Brain pericyte (primary cell): Measurements from ENCODE around the gene LRRC70.
"Not testable (repeated sequence)": the region's sequence is repeated elsewhere in the genome, so short reads cannot be mapped to it uniquely, and the experiment has no call there.

Experiments used
- DNase-seq: peaks from one replicate; pipeline ENCODE4 v3.0.0-alpha.2; 2012; ENCODE audit warnings: low read depth, low spot score

LRRC70 gene

DNA sequence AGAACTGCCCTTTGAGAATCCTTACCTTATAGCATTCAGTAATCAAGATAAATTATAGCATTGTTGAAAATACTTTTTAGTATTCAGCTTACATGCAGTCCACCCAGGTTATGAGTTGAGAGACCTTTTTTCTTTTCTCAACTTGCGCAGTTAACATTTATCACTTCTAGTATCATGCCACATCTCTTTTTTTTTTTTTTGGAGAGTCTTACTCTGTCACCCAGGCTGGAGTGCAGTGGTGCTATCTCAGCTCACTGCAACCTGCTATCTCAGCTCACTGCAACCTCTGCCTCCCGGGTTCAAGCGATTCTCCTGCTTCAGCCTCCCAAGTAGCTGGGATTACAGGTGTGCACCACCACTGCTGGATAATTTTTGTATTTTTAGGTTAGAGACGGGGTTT is 29.0 kb downstream of the LRRC70 start:
- DNase-seq = no peak

DNA sequence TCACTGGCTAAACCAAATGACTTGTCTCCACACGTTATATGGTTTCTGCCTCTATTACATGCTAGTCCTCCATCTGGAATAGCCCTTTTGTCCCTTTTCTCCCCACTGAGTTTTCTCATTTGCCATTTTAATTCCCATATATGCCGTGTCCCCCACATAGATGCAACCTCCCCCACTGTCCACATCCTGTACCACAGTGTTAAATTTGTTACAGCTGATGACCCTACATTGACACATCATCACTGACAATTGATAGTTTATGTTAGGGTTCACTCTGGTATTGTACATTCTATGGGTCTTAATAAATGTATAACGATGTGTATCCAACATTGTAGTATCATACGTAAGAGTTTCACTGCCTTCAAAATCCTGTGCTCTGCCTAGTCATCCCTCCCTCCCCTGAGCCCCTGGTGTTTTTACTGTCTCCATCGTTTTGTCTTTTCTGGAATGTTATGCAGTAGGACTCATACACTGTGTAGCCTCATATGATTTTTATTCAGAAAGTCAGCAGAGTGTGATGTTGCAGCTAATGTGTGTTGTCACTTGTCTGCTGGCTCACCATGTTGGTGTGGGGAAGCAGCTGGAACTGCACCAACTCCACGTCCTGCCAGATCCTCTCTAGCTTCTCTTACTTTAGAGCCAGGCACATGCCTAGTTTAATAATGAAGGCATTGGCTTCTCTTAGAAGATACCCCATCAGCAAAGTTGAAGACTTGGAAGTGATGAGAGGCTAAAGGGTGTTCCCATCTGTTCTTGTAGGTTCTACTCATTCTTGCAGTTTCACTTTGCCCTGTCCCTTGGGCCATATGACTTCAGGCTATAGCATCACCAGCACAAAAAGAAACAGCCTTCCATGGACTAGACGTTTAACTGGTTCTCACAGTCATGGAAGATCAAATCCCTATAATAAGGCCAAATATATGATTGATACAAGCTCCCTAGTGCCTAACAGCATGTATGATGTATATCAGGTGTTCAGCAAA is 30.2 kb downstream of the LRRC70 start:
- no peak for DNase-seq

- DNase-seq = no peak
Observed at GRCh38 chr5:62614355-62614754, 35.7 kb downstream of the LRRC70 start.

DNA sequence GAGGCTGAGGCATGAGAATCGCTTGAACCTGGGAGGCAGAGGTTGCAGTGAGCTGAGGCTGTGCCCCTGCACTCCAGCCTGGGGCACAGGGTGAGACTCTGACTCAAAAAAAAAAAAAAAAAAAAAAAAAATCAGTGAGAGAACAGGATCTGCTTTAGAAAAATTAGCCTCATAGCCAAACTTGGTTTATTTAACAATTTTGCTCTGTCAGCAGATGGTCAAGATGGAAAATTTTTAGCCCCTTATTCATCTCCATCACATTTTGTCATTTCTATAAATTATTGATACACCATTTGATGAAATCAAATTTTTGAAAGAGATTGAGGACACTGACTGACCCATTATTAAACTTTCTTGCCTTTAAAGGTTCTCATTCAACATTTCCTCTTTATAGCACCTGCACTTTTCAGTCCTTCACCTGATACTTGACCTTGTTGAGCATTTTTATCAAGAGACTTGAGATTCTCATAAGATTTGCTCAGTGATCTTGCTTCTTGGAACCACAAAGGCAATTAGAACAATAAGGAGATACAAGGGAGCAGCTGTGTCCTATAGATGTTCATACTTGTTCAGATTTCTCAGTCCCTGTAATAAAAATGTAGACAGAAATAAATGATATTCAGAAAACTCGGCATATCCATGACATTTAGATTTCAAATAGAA is 38.1 kb downstream of the LRRC70 start:
- DNase-seq = no peak

- DNase-seq = no peak
Observed at GRCh38 chr5:62617943-62618342, 39.3 kb downstream of the LRRC70 start.

- DNase-seq = no peak
Observed at GRCh38 chr5:62620761-62621160, 42.1 kb downstream of the LRRC70 start.

DNA sequence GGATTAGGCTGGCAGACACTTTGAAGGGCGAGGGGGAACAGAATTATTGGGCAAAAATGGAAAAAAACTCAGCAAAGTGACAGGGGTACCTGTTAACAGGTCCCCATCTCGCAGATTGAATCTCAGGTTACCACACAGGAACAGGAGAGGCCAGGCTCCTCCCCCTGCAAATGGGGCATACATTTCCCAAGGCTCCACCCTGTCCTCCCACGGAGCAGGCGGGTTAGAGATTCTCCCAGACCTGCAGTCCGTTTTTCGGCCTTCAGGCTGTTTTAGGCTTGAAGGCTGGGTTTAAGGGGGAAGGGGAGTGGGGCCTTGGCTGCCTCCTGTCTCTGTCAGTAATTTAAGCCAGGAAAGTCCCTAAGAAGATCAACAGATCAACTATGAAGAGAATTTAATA is 42.7 kb downstream of the LRRC70 start:
- DNase-seq = no peak

- DNase-seq = no peak
Observed at GRCh38 chr5:62623271-62623670, 44.7 kb downstream of the LRRC70 start.

- DNase-seq = not testable (repeated sequence)
Observed at GRCh38 chr5:62624436-62624835, 45.8 kb downstream of the LRRC70 start.

DNA sequence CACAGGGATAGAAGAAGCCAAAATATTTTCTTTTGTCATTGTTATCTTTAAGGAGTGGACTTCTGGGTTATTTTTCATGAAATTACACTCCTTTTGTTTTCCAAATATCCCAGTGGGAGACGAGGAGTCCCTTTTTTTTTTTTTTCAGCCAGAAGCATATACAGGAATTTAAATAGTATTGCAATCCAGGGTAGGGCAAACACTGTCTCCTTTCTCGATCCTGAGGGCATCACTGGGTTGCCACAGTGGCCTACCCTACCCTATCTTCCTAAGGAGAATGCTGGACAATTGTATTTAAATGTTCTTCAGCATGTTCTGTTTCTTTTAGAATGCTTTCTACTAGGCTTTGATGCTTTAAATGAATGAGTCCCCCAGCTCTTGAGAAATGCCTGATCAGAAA is 47.9 kb downstream of the LRRC70 start:
- no peak for DNase-seq

GRCh38 chr5:62627121-62627520 is 48.5 kb downstream of the LRRC70 start:
- DNase-seq = no peak

- DNase-seq = no peak
Observed at GRCh38 chr5:62627901-62628300, 49.3 kb downstream of the LRRC70 start.
